CD4-positive, alpha-beta T cell treated with Interleukin-4 for 1 hour (primary cell): ENCODE data around the gene RTTN.
A peak's percentile ranks its signal among the peaks of the same experiment; 100 is the strongest.

ENCODE experiments used
- DNase-seq, 2 donors: peaks; one replicate each; pipeline ENCODE4 v3.0.0-alpha.2; 2020 to 2022

RTTN gene

GRCh38 chr18:70207181-70207580 is 1.7 kb upstream of the RTTN start:
- DNase-seq = no peak

- DNase-seq = no peak
These were observed 5.2 kb downstream of the RTTN start for GRCh38 chr18:70200286-70200685.

- DNase-seq = no peak
These were observed 7.6 kb downstream of the RTTN start for GRCh38 chr18:70197844-70198243.

GRCh38 chr18:70197026-70197425 is 8.5 kb downstream of the RTTN start:
- DNase-seq = no peak

GRCh38 chr18:70195852-70196434 is 9.5 kb downstream of the RTTN start:
- peak in 1 of 2 donors; percentile 44 for DNase-seq

GRCh38 chr18:70195014-70195614 is 10.4 kb downstream of the RTTN start:
- no peak for DNase-seq

GRCh38 chr18:70194227-70194890 is 11.1 kb downstream of the RTTN start:
- no peak for DNase-seq

- no peak for DNase-seq
These were observed 15.0 kb downstream of the RTTN start for GRCh38 chr18:70190529-70190928.

- DNase-seq = no peak
These were observed 17.4 kb downstream of the RTTN start for GRCh38 chr18:70188113-70188512.

- no peak for DNase-seq
These were observed 22.0 kb downstream of the RTTN start for GRCh38 chr18:70183441-70183840.

GRCh38 chr18:70182548-70182947 is 22.9 kb downstream of the RTTN start:
- no peak for DNase-seq

- DNase-seq = no peak
These were observed 23.8 kb downstream of the RTTN start for GRCh38 chr18:70181725-70182124.

GRCh38 chr18:70181015-70181414 is 24.5 kb downstream of the RTTN start:
- DNase-seq = no peak

GRCh38 chr18:70176537-70176936 is 28.9 kb downstream of the RTTN start:
- no peak for DNase-seq

GRCh38 chr18:70175216-70175615 is 30.3 kb downstream of the RTTN start:
- no peak for DNase-seq

GRCh38 chr18:70172225-70172624 is 33.3 kb downstream of the RTTN start:
- no peak for DNase-seq

- DNase-seq = no peak
These were observed 35.7 kb downstream of the RTTN start for GRCh38 chr18:70169747-70170146.

GRCh38 chr18:70166668-70167067 is 38.8 kb downstream of the RTTN start:
- peak in 1 of 2 donors; percentile 10 for DNase-seq

- peak in 1 of 2 donors; percentile 9 for DNase-seq
These were observed 39.6 kb downstream of the RTTN start for GRCh38 chr18:70165936-70166335.

GRCh38 chr18:70160073-70160678 is 45.3 kb downstream of the RTTN start:
- no peak for DNase-seq

GRCh38 chr18:70158992-70159717 is 46.3 kb downstream of the RTTN start:
- no peak for DNase-seq

GRCh38 chr18:70156886-70157285 is 48.6 kb downstream of the RTTN start:
- no peak for DNase-seq

- no peak for DNase-seq
These were observed 50.8 kb downstream of the RTTN start for GRCh38 chr18:70154591-70155194.
